Natural killer cell (primary cell): Measurements from ENCODE around the gene OR51B4. TPM values are rescaled to one million over a fixed set of nuclear protein-coding genes. Genes with fewer than 3 reads are reported as not detected.
"Not testable (repeated sequence)": the region's sequence is repeated elsewhere in the genome, so short reads cannot be mapped to it uniquely, and the experiment has no call there.

Experiments used
- ATAC-seq, 3 donors: fragments of 150-1000 bp in 2 of 3; fragments of 200-7000 bp in 1 of 3; cut with Tn5 transposase; 1 replicate in 1 of 3; 2 replicates in 2 of 3; pipeline ENCODE4 v1.10.0; 2021; ENCODE audit warnings: mild to moderate bottlenecking in 2 of 3, moderate library complexity in 2 of 3
- DNase-seq, 2 donors: peaks; one replicate each; pipeline versions ENCODE4 v3.0.0 to v3.0.0-alpha.2; 2013 to 2021; ENCODE audit warnings: mixed read lengths in 1 of 2
- H3K27ac ChIP-seq: one replicate; pipeline ENCODE4 v1.5.1; 2013; ENCODE audit warnings: mild to moderate bottlenecking, low read length
- H3K27me3 ChIP-seq: one replicate; pipeline ENCODE4 v1.6.1; 2013; ENCODE audit warnings: low read length; ENCODE audit not compliant: control insufficient read depth, insufficient read depth
- H3K36me3 ChIP-seq: one replicate; pipeline ENCODE4 v1.6.1; 2013; ENCODE audit warnings: low read length; ENCODE audit not compliant: control insufficient read depth, insufficient read depth
- H3K4me1 ChIP-seq: one replicate; pipeline ENCODE4 v1.6.1; 2013; ENCODE audit warnings: low read length; ENCODE audit not compliant: control insufficient read depth, insufficient read depth
- H3K4me3 ChIP-seq: one replicate; pipeline ENCODE4 v1.5.1; 2013; ENCODE audit warnings: low read length
- H3K9me3 ChIP-seq: one replicate; pipeline ENCODE4 v1.6.1; 2013; ENCODE audit warnings: low read length; ENCODE audit not compliant: control insufficient read depth, insufficient read depth
- H3K27ac Mint-ChIP-seq, 2 donors: one replicate each; pipeline ENCODE4 v1.8.0; 2022; ENCODE audit warnings: mild to moderate bottlenecking in 2 of 2, mixed read lengths in 2 of 2, moderate library complexity in 1 of 2
- H3K27me3 Mint-ChIP-seq, 2 donors: one replicate each; pipeline ENCODE4 v1.8.0; 2022; ENCODE audit warnings: low read depth in 2 of 2, mixed read lengths in 2 of 2
- H3K36me3 Mint-ChIP-seq: one replicate; pipeline ENCODE4 v1.8.0; 2022; ENCODE audit warnings: mixed read lengths
- H3K4me1 Mint-ChIP-seq, 2 donors: one replicate each; pipeline ENCODE4 v1.8.0; 2022; ENCODE audit warnings: mixed read lengths in 2 of 2
- H3K4me3 Mint-ChIP-seq: one replicate; pipeline ENCODE4 v1.8.0; 2022; ENCODE audit warnings: mild to moderate bottlenecking, moderate library complexity, mixed read lengths
- H3K9me3 Mint-ChIP-seq, 2 donors: one replicate each; pipeline ENCODE4 v1.8.0; 2022; ENCODE audit warnings: mixed read lengths in 2 of 2
- WGBS: methylation state at CpG from one replicate; pipeline ENCODE4 v1.1.7; 2013; ENCODE audit warnings: missing lambda C conversion rate; ENCODE audit not compliant: insufficient coverage; 5-methylcytosine and 5-hydroxymethylcytosine counted together
- intact Hi-C: fragments of 100-400 bp; cut with micrococcal nuclease; formaldehyde crosslinking; loops from one replicate; pipeline ENCODE4 v1.14.2; 2022
- total RNA-seq, 4 donors: library from RNA; stranded (reverse); fragments of 120-200 nt in 1 of 4; gene quantifications; one replicate each; pipeline versions ENCODE4 v1.2.3 to v1.2.4, GENCODE V29; 2013 to 2022
- TF ChIP-seq, protein P1 (sequence below): fragments of 200-600 bp; IDR thresholded peaks from one replicate; pipeline ENCODE4 v1.8.0; 2022; ENCODE audit warnings: antibody characterized with exemption

The OR51B4 gene
- total RNA-seq, 3 donors from 2014 or later (not counting 1 experiment from before 2014, with no cell fraction given): not detected

DNA sequence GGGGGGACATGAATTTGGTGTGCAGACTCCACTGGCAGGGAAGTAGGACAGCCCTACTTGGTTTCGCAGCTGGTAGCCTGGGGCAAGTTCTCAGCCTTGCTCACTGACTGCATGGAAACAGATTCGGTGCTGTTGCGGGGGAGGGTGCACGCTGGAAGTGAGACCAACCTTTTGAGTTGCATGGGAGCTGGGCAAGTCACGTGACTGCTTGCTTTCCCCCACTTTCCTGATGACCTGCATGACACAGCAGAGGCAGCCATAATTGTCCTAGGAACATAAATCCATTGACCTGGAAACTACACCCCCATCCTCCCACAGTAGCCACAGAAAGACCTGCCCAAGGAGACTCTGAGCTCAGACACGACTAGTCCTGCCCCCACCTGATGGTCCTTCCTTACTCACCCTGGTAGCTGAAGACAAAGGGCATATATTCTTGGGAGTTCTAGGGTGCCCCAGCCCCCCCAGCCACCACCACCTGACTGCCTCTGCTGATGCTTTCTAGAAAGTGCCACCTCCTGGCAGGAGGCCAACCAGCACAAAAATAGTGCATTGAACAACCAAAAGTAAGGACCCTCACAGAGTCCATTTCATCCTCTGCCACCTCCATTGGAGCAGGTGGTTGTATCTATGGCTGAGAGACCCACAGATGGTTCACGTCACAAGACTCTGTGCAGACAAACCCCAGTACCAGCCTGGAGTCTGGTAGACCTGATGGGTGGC, 43.0 kb downstream of the OR51B4 start:
- Histone ChIP-seq H3K27me3 (no peaks in the 10 kb centered on the region), H3K4me3 (no peak overlapping the region), H3K4me1 (no peaks in the 10 kb centered on the region), H3K27ac (no peak overlapping the region), H3K36me3 (no peaks in the 10 kb centered on the region), H3K9me3 (no peaks in the 10 kb centered on the region)
- TF ChIP-seq, protein P1, sequence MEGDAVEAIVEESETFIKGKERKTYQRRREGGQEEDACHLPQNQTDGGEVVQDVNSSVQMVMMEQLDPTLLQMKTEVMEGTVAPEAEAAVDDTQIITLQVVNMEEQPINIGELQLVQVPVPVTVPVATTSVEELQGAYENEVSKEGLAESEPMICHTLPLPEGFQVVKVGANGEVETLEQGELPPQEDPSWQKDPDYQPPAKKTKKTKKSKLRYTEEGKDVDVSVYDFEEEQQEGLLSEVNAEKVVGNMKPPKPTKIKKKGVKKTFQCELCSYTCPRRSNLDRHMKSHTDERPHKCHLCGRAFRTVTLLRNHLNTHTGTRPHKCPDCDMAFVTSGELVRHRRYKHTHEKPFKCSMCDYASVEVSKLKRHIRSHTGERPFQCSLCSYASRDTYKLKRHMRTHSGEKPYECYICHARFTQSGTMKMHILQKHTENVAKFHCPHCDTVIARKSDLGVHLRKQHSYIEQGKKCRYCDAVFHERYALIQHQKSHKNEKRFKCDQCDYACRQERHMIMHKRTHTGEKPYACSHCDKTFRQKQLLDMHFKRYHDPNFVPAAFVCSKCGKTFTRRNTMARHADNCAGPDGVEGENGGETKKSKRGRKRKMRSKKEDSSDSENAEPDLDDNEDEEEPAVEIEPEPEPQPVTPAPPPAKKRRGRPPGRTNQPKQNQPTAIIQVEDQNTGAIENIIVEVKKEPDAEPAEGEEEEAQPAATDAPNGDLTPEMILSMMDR: no peak
- WGBS: 90% methylated on average over 7 of the region's 7 CpGs
- intact Hi-C loops: no loop called here
- no peaks in the 10 kb centered on the region for H3K4me1 Mint-ChIP-seq
- H3K9me3 Mint-ChIP-seq: peaks cover 3 to 4% of the 10 kb centered on the region in 2 donors
- no peak overlapping the region for H3K4me3 Mint-ChIP-seq
- H3K27ac Mint-ChIP-seq: no peak overlapping the region
- ATAC-seq: no peak
- no peak for DNase-seq
- no peaks in the 10 kb centered on the region for H3K36me3 Mint-ChIP-seq
- H3K27me3 Mint-ChIP-seq: peaks cover 0 to 3% of the 10 kb centered on the region in 2 donors

DNA sequence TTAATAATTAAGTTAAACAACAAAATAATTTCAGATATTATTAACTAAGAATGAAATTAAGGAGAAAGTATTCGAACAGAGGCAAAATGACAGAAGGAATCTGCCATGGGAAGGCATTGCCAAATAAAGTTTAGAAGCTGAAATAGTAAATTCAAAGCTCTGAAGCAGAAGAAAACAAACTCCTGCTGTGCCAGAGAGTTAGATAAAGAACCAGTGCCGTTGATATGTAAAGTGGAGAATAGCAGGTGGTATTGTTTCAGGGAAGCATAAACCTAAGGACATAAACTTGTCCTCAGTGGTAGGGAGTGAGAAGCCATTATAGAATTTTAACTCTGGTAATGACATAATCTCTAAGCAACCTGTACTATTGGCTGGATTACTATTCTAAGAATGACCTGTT, 44.5 kb downstream of the OR51B4 start:
- Histone ChIP-seq H3K9me3 (no peaks in the 10 kb centered on the region), H3K27ac (no peak overlapping the region), H3K27me3 (no peaks in the 10 kb centered on the region), H3K4me3 (no peak overlapping the region), H3K4me1 (no peaks in the 10 kb centered on the region), H3K36me3 (no peaks in the 10 kb centered on the region)
- intact Hi-C loops: no loop called here
- Mint-ChIP-seq H3K36me3 (no peaks in the 10 kb centered on the region), H3K27ac (no peak overlapping the region), H3K4me1 (no peaks in the 10 kb centered on the region), H3K9me3 (peaks cover 2 to 3% of the 10 kb centered on the region in 2 donors), H3K4me3 (no peak overlapping the region), H3K27me3 (peaks cover 0 to 3% of the 10 kb centered on the region in 2 donors)
- TF ChIP-seq, protein P1: no peak
- 77% methylated on average over 2 of the region's 2 CpGs for WGBS
- no peak for ATAC-seq
- no peak for DNase-seq

DNA sequence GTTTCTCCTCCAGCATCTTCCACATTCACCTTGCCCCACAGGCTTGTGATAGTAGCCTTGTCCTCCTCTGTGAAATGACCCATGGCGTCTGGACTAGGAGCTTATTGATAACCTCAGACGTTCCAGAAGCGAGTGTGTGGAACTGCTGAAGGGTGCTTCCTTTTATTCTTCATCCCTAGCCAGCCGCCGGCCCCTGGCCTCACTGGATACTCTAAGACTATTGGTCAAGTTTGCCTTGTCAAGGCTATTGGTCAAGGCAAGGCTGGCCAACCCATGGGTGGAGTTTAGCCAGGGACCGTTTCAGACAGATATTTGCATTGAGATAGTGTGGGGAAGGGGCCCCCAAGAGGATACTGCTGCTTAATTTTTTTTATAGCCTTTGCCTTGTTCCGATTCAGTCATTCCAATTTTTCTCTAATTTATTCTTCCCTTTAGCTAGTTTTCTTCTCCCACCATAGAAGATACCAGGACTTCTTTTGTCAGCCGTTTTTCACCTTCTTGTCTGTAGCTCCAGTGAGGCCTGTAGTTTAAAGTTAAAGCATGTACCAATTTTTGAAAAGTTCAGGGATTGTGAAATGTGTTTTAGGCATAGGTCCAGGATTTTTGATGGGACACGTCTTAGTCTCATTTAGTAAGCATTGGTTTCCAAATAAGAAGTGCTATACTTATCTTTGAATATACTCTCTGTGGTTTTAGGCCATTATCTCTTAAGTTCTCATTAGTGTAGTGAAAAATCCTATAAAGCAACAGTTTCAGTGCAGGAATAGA, 46.9 kb downstream of the OR51B4 start, which contains the start of gene HBG2:
Gene HBG2, minus strand, starts transcription at position 136 of the 768 bp plus-strand sequence. Its CDS starts 53 bp downstream, at position 83.
- H3K4me1 Mint-ChIP-seq, H3K4me3 Mint-ChIP-seq, H3K36me3 Mint-ChIP-seq, H3K27ac Mint-ChIP-seq, H3K36me3 ChIP-seq, H3K27me3 Mint-ChIP-seq, H3K4me3 ChIP-seq, H3K27ac ChIP-seq, DNase-seq, H3K9me3 ChIP-seq, H3K4me1 ChIP-seq, H3K27me3 ChIP-seq, ATAC-seq, H3K9me3 Mint-ChIP-seq: not testable (repeated sequence)
- WGBS: 78% methylated on average over 3 of the region's 9 CpGs
- intact Hi-C loops: loop anchor here (1.0 kb wide), 1 partner anchor 9 kb away; no protein-coding TSS in a partner anchor

DNA sequence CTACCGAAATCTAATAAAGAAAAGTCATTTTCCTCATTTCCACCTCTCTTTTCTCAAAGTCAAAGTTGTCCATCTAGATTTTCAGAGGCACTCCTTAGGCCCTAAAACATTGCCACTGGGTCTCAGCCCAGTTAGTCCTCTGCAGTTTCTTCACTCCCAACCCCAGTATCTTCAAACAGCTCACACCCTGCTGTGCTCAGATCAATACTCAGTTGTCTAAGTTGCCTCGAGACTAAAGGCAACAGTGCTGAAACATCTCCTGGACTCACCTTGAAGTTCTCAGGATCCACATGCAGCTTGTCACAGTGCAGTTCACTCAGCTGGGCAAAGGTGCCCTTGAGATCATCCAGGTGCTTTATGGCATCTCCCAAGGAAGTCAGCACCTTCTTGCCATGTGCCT, 47.7 kb downstream of the OR51B4 start:
- H3K9me3 ChIP-seq, H3K27me3 ChIP-seq, DNase-seq, H3K4me3 Mint-ChIP-seq, H3K36me3 ChIP-seq, H3K4me1 ChIP-seq, H3K9me3 Mint-ChIP-seq, H3K4me3 ChIP-seq, H3K27me3 Mint-ChIP-seq, H3K4me1 Mint-ChIP-seq, ATAC-seq, H3K27ac ChIP-seq, H3K27ac Mint-ChIP-seq, H3K36me3 Mint-ChIP-seq: not testable (repeated sequence)
- WGBS: 68% methylated on average over 2 of the region's 2 CpGs
- intact Hi-C loops: loop anchor here (1.0 kb wide), 1 partner anchor 8 kb away; no protein-coding TSS in a partner anchor

DNA sequence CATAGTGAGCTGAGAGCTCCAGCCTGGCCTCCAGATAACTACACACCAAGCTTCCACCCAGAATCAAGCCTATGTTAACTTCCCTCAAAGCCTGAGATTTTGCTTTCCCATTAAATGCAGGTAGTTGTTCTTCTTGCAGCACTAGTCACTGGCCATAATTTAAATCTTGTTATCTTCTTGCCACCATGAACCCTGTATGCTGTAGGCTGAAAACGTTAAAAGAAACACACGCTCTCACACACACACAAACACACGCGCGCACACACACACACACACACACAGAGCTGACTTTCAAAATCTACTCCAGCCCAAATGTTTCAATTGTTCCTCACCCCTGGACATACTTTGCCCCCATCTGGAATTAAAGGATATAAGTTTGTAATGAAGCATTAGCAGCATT, 48.3 kb downstream of the OR51B4 start:
- H3K36me3 ChIP-seq, H3K4me3 ChIP-seq, H3K4me1 ChIP-seq, intact Hi-C loops, H3K27me3 ChIP-seq, H3K4me1 Mint-ChIP-seq, H3K27me3 Mint-ChIP-seq, H3K36me3 Mint-ChIP-seq, H3K27ac Mint-ChIP-seq, H3K9me3 ChIP-seq, ATAC-seq, H3K9me3 Mint-ChIP-seq, DNase-seq, H3K4me3 Mint-ChIP-seq, H3K27ac ChIP-seq: not testable (repeated sequence)
- no CpG with 5 or more reads among the region's 5 CpGs for WGBS
